IMR-90 (cell line): Measurements from ENCODE around the gene LTBP2. TPM values are rescaled to one million over a fixed set of nuclear protein-coding genes. Genes with fewer than 3 reads are reported as not detected.

Experiments used
- ATAC-seq: fragments of 200-7000 bp; cut with Tn5 transposase; 2 replicates; pipeline ENCODE4 v1.9.1; 2020; ENCODE audit warnings: low read depth, mild to moderate bottlenecking, moderate library complexity
- BruUV-seq: library from RNA; stranded (reverse); fragments of 400-500 nt; replicated peaks from 2 replicates; lab custom pipeline; 2021; lab: Mats Ljungman, UMichigan
- CTCF ChIA-PET: fragments of 300-600 bp; formaldehyde crosslinking; extraction: SDS; loops from one replicate; lab custom pipeline; 2021; ENCODE audit warnings: antibody characterized with exemption; lab: Yijun Ruan, JAX
- POLR2A ChIA-PET: fragments of 300-600 bp; sonication (Branson Sonifier 250); formaldehyde crosslinking; loops from one replicate; lab custom pipeline; 2022; ENCODE audit warnings: antibody characterized with exemption; ENCODE audit not compliant: unreplicated experiment; lab: Charles Lee
- DNase-seq: peaks from one replicate; pipeline ENCODE4 v3.0.0; 2013
- H2AFZ ChIP-seq: replicated peaks from 2 replicates; pipeline ENCODE3; 2013; ENCODE audit warnings: low read length, mild to moderate bottlenecking; ENCODE audit not compliant: poor library complexity
- H2AK5ac ChIP-seq: 2 replicates; pipeline ENCODE4 v1.6.1; 2013; ENCODE audit warnings: low read depth, low read length, inconsistent platforms
- H2AK9ac ChIP-seq: replicated peaks from 2 replicates; pipeline ENCODE3; 2013; ENCODE audit warnings: mild to moderate bottlenecking, low read depth, low read length, moderate library complexity; ENCODE audit not compliant: poor library complexity
- H2BK120ac ChIP-seq: 2 replicates; pipeline ENCODE4 v1.6.1; 2013; ENCODE audit warnings: low read depth, low read length, inconsistent platforms
- H2BK15ac ChIP-seq: 3 replicates; pipeline ENCODE4 v1.6.1; 2013; ENCODE audit warnings: low read depth, low read length, inconsistent platforms
- H2BK20ac ChIP-seq: 2 replicates; pipeline ENCODE4 v1.6.1; 2013; ENCODE audit warnings: low read depth, mild to moderate bottlenecking, inconsistent platforms, low read length, moderate library complexity
- H2BK5ac ChIP-seq: 2 replicates; pipeline ENCODE4 v1.6.1; 2013; ENCODE audit warnings: mild to moderate bottlenecking, low read depth, low read length, inconsistent platforms; ENCODE audit not compliant: poor library complexity, severe bottlenecking
- H3K14ac ChIP-seq: replicated peaks from 2 replicates; pipeline ENCODE4 v1.6.1; 2013; ENCODE audit warnings: low read depth, low read length, inconsistent platforms
- H3K18ac ChIP-seq: 2 replicates; pipeline ENCODE4 v1.6.1; 2013; ENCODE audit warnings: low read depth, low read length, control low read depth
- H3K23ac ChIP-seq: 2 replicates; pipeline ENCODE4 v1.6.1; 2013; ENCODE audit warnings: low read depth, low read length, inconsistent platforms
- H3K27ac ChIP-seq: 2 replicates; pipeline ENCODE4 v1.5.1; 2013; ENCODE audit warnings: mild to moderate bottlenecking, control low read depth, low read length; ENCODE audit not compliant: insufficient read depth
- H3K27me3 ChIP-seq: 2 replicates; pipeline ENCODE4 v1.6.1; 2013; ENCODE audit warnings: low read length; ENCODE audit not compliant: control insufficient read depth, insufficient read depth
- H3K36me3 ChIP-seq: 2 replicates; pipeline ENCODE4 v1.6.1; 2013; ENCODE audit warnings: low read length, mixed read lengths; ENCODE audit not compliant: control insufficient read depth, insufficient read depth
- H3K4ac ChIP-seq: 2 replicates; pipeline ENCODE4 v1.6.1; 2013; ENCODE audit warnings: low read depth, low read length, inconsistent platforms
- H3K4me1 ChIP-seq: 2 replicates; pipeline ENCODE4 v1.6.1; 2013; ENCODE audit warnings: low read length, mixed read lengths; ENCODE audit not compliant: control insufficient read depth, insufficient read depth
- H3K4me2 ChIP-seq: 2 replicates; pipeline ENCODE4 v1.6.1; 2013; ENCODE audit warnings: low read depth, mild to moderate bottlenecking, control low read depth, low read length, moderate library complexity
- H3K4me3 ChIP-seq: 2 replicates; pipeline ENCODE4 v1.5.1; 2013; ENCODE audit warnings: low read depth, mild to moderate bottlenecking, control low read depth, low read length, moderate library complexity; ENCODE audit not compliant: insufficient read depth
- H3K56ac ChIP-seq: 2 replicates; pipeline ENCODE4 v1.6.1; 2013; ENCODE audit warnings: low read length, inconsistent platforms; ENCODE audit not compliant: insufficient read depth; ENCODE audit errors: extremely low read depth
- H3K79me1 ChIP-seq, 2 experiments: 2 replicates each; pipeline ENCODE4 v1.6.1; 2013; ENCODE audit warnings: low read length in 2 of 2, inconsistent platforms in 1 of 2, low read depth in 1 of 2
- H3K9ac ChIP-seq: 2 replicates; pipeline ENCODE4 v1.6.1; 2013; ENCODE audit warnings: low read depth, low read length, control low read depth
- H3K9me1 ChIP-seq: 2 replicates; pipeline ENCODE4 v1.6.1; 2013; ENCODE audit warnings: low read length, inconsistent platforms; ENCODE audit not compliant: insufficient read depth
- H3K9me3 ChIP-seq: 2 replicates; pipeline ENCODE4 v1.6.1; 2013; ENCODE audit warnings: low read length; ENCODE audit not compliant: control insufficient read depth, insufficient read depth
- H4K20me1 ChIP-seq: 2 replicates; pipeline ENCODE4 v1.6.1; 2013; ENCODE audit warnings: low read length, inconsistent platforms; ENCODE audit not compliant: insufficient read depth
- H4K5ac ChIP-seq: 2 replicates; pipeline ENCODE4 v1.6.1; 2013; ENCODE audit warnings: mild to moderate bottlenecking, low read depth, low read length, control low read depth
- H4K8ac ChIP-seq, 2 experiments: 2 replicates each; pipeline ENCODE4 v1.6.1; 2013; ENCODE audit warnings: low read depth in 2 of 2, low read length in 2 of 2, control low read depth in 1 of 2, inconsistent platforms in 1 of 2
- H4K91ac ChIP-seq: 2 replicates; pipeline ENCODE4 v1.6.1; 2013; ENCODE audit warnings: low read depth, low read length, inconsistent platforms; ENCODE audit not compliant: insufficient read depth
- BHLHE40 ChIP-seq: fragments of 150-350 bp; IDR thresholded peaks from 2 replicates; pipeline ENCODE4 v1.6.1; 2016; ENCODE audit warnings: mild to moderate bottlenecking, low read depth, low read length
- CEBPB ChIP-seq: IDR thresholded peaks from 2 replicates; pipeline ENCODE4 v1.6.1; 2012; ENCODE audit warnings: low read depth, low read length, improper control_type of control experiment
- CHD1 ChIP-seq: IDR thresholded peaks from 2 replicates; pipeline ENCODE4 v1.6.1; 2012; ENCODE audit warnings: low read depth, low read length, improper control_type of control experiment
- FOS ChIP-seq: fragments of 150-350 bp; IDR thresholded peaks from 2 replicates; pipeline ENCODE4 v1.6.1; 2016; ENCODE audit warnings: low read depth, low read length
- MAFK ChIP-seq: IDR thresholded peaks from 2 replicates; pipeline ENCODE4 v1.6.1; 2012; ENCODE audit warnings: low read depth, low read length, improper control_type of control experiment
- MAZ ChIP-seq: IDR thresholded peaks from 2 replicates; pipeline ENCODE4 v1.6.1; 2012; ENCODE audit warnings: low read depth, mild to moderate bottlenecking, low read length, improper control_type of control experiment, moderate library complexity, borderline replicate concordance
- MXI1 ChIP-seq: IDR thresholded peaks from 2 replicates; pipeline ENCODE4 v1.6.1; 2012; ENCODE audit warnings: low read depth, mild to moderate bottlenecking, low read length, moderate library complexity, borderline replicate concordance
- NFE2L2 ChIP-seq: fragments of 150-350 bp; IDR thresholded peaks from 2 replicates; pipeline ENCODE4 v1.6.1; 2016; ENCODE audit warnings: low read depth, mild to moderate bottlenecking, low read length
- POLR2A ChIP-seq: IDR thresholded peaks from 2 replicates; pipeline ENCODE4 v1.6.1; 2012; ENCODE audit warnings: mild to moderate bottlenecking, low read depth, low read length
- RAD21 ChIP-seq: IDR thresholded peaks from 2 replicates; pipeline ENCODE4 v1.6.1; 2012; ENCODE audit warnings: low read length, improper control_type of control experiment
- RCOR1 ChIP-seq: IDR thresholded peaks from 2 replicates; pipeline ENCODE4 v1.6.1; 2012; ENCODE audit warnings: mild to moderate bottlenecking, low read length, improper control_type of control experiment; ENCODE audit not compliant: insufficient replicate concordance
- RFX5 ChIP-seq: IDR thresholded peaks from 2 replicates; pipeline ENCODE4 v1.8.0; 2012; ENCODE audit warnings: low read depth, mild to moderate bottlenecking, low read length, moderate library complexity
- SMC3 ChIP-seq: fragments of 150-350 bp; IDR thresholded peaks from 2 replicates; pipeline ENCODE4 v1.6.1; 2016; ENCODE audit warnings: low read depth, mild to moderate bottlenecking, antibody characterized with exemption, low read length, moderate library complexity
- WGBS, 2 experiments: methylation state at CpG; one replicate each; pipeline versions ENCODE4 v1.1.5 to v1.1.7; 2013; ENCODE audit warnings: missing lambda C conversion rate in 2 of 2; ENCODE audit not compliant: insufficient read length in 1 of 2; ENCODE audit errors: extremely low coverage in 2 of 2; 5-methylcytosine and 5-hydroxymethylcytosine counted together
- dilution Hi-C: fragments of 300-500 bp; cut with HindIII; formaldehyde crosslinking; loops from one replicate; pipeline ENCODE4 v1.14.3; 2018; ENCODE audit warnings: low sequenced_read_pairs; ENCODE audit not compliant: unreplicated experiment
- in situ Hi-C: fragments of 300-500 bp; cut with MboI; formaldehyde crosslinking; loops from 3 replicates; pipeline ENCODE4 v1.14.3; 2019; ENCODE audit warnings: low sequenced_read_pairs, inconsistent platforms, mixed read lengths
- intact Hi-C: fragments of 100-400 bp; cut with micrococcal nuclease; formaldehyde crosslinking; loops from 2 replicates; pipeline ENCODE4 v1.10.0; 2022
- polyA plus RNA-seq, 3 experiments: library from polyadenylated mRNA; depleted of rRNA; stranded (reverse); fragments of >200 nt; gene quantifications; 2 replicates each; pipeline ENCODE4 v1.2.3, GENCODE V29; 2012; ENCODE audit warnings: low replicate concordance in 1 of 3
- total RNA-seq: library from RNA; depleted of rRNA; stranded (reverse); fragments of >200 nt; gene quantifications from 2 replicates; pipeline ENCODE4 v1.2.3, GENCODE V29; 2012
- TF ChIP-seq, protein P1 (sequence below): conservative IDR thresholded peaks from 2 replicates; pipeline ENCODE4 v1.5.1; 2012; ENCODE audit warnings: mild to moderate bottlenecking, low read depth, low read length, improper control_type of control experiment
- TF ChIP-seq, protein P2 (sequence below): fragments of 150-350 bp; IDR thresholded peaks from 2 replicates; pipeline ENCODE4 v1.6.1; 2017; ENCODE audit warnings: mild to moderate bottlenecking, antibody characterized with exemption, low read length, low read depth
- TF ChIP-seq, protein P3 (sequence below): fragments of 150-350 bp; IDR thresholded peaks from 2 replicates; pipeline ENCODE4 v1.6.1; 2016; ENCODE audit warnings: low read depth, mild to moderate bottlenecking, low read length, moderate library complexity, borderline replicate concordance

LTBP2 gene
- total and polyA plus RNA-seq, 2 of the 4 experiments (the other 2 are of a cell fraction): 23.8 to 79.3 TPM

DNA sequence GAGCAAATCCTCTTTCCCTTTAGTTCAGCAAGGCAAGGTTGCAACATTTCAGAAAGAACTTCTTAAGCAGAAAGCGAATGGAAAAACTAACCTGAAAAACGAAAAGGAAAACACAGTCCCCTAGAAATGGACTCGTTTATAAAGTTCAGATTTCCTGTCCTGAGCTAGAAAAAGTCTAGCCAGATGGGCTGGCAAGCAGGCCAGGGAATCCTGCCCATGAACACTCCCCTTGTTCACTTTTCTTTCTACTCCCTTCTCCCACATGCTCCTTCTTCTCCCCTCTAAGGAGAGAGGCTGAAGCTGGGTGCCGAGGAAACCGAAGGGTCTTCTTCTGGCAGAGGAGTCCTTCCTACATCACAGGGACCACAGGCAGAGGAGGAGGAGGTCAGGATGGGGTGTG, 27.1 kb downstream of the LTBP2 start:
- no CpG with 5 or more reads among the region's 5 CpGs for WGBS, 2 experiments
- Histone ChIP-seq H3K36me3 (no peaks in the 10 kb centered on the region), H2BK15ac (peak overlapping the region; percentile 73; the same call in 2 of the 3 replicates), H3K4ac (peak overlapping the region; percentile 85), H3K4me3 (no peak overlapping the region), H4K20me1 (no peaks in the 10 kb centered on the region), H4K91ac (peak overlapping the region; percentile 58), H2BK20ac (peak overlapping the region; percentile 53), H4K8ac (peak overlapping the region in 1 of 2 experiments; percentile 31; a peak in 1 of 4 replicates), H3K9me3 (no peaks in the 10 kb centered on the region), H3K56ac (no peak overlapping the region), H2AFZ (no peak overlapping the region), H3K4me2 (no peak overlapping the region), H3K18ac (peak overlapping the region; percentile 13; the same call in 1 of the 2 replicates), H2AK5ac (peak overlapping the region; percentile 87), H3K27me3 (no peaks in the 10 kb centered on the region), H3K9me1 (peaks cover 55% of the 10 kb centered on the region), H3K4me1 (peaks cover 31% of the 10 kb centered on the region), H3K23ac (peak overlapping the region; percentile 48; the same call in 1 of the 2 replicates), H4K5ac (peak overlapping the region; percentile 31), H3K79me1 (peaks cover 10 to 94% of the 10 kb centered on the region in 2 experiments), H2BK120ac (peak overlapping the region; percentile 68; the same call in 1 of the 2 replicates), H2AK9ac (peak overlapping the region; percentile 68), H3K14ac (peak overlapping the region; percentile 75), H3K27ac (peak overlapping the region; percentile 10; the same call in 1 of the 2 replicates), H3K9ac (no peak overlapping the region), H2BK5ac (peak overlapping the region; percentile 3)
- ATAC-seq: no peak
- POLR2A ChIA-PET: no interaction called here
- no peak for TF ChIP-seq MAFK
- TF ChIP-seq SMC3: no peak
- no peak for TF ChIP-seq CEBPB
- no peak for TF ChIP-seq NFE2L2
- TF ChIP-seq RAD21: no peak
- TF ChIP-seq, protein P1, sequence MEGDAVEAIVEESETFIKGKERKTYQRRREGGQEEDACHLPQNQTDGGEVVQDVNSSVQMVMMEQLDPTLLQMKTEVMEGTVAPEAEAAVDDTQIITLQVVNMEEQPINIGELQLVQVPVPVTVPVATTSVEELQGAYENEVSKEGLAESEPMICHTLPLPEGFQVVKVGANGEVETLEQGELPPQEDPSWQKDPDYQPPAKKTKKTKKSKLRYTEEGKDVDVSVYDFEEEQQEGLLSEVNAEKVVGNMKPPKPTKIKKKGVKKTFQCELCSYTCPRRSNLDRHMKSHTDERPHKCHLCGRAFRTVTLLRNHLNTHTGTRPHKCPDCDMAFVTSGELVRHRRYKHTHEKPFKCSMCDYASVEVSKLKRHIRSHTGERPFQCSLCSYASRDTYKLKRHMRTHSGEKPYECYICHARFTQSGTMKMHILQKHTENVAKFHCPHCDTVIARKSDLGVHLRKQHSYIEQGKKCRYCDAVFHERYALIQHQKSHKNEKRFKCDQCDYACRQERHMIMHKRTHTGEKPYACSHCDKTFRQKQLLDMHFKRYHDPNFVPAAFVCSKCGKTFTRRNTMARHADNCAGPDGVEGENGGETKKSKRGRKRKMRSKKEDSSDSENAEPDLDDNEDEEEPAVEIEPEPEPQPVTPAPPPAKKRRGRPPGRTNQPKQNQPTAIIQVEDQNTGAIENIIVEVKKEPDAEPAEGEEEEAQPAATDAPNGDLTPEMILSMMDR: no peak
- TF ChIP-seq, protein P2, sequence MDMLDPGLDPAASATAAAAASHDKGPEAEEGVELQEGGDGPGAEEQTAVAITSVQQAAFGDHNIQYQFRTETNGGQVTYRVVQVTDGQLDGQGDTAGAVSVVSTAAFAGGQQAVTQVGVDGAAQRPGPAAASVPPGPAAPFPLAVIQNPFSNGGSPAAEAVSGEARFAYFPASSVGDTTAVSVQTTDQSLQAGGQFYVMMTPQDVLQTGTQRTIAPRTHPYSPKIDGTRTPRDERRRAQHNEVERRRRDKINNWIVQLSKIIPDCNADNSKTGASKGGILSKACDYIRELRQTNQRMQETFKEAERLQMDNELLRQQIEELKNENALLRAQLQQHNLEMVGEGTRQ: no peak
- no peak for TF ChIP-seq MAZ
- TF ChIP-seq POLR2A: no peak
- no peak for TF ChIP-seq FOS
- no peak for TF ChIP-seq RCOR1
- TF ChIP-seq CHD1: no peak
- TF ChIP-seq MXI1: no peak
- TF ChIP-seq RFX5: no peak
- TF ChIP-seq BHLHE40: no peak
- TF ChIP-seq, protein P3, sequence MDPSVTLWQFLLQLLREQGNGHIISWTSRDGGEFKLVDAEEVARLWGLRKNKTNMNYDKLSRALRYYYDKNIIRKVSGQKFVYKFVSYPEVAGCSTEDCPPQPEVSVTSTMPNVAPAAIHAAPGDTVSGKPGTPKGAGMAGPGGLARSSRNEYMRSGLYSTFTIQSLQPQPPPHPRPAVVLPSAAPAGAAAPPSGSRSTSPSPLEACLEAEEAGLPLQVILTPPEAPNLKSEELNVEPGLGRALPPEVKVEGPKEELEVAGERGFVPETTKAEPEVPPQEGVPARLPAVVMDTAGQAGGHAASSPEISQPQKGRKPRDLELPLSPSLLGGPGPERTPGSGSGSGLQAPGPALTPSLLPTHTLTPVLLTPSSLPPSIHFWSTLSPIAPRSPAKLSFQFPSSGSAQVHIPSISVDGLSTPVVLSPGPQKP: no peak
- no peak for DNase-seq
- dilution Hi-C loops (no loop called here), in situ Hi-C loops (no loop called here), intact Hi-C loops (no loop called here)
- CTCF ChIA-PET: no interaction called here
- BruUV-seq: no TSS peak
